ENCODE results near the gene KNSTRN.

Gene KNSTRN

DNA sequence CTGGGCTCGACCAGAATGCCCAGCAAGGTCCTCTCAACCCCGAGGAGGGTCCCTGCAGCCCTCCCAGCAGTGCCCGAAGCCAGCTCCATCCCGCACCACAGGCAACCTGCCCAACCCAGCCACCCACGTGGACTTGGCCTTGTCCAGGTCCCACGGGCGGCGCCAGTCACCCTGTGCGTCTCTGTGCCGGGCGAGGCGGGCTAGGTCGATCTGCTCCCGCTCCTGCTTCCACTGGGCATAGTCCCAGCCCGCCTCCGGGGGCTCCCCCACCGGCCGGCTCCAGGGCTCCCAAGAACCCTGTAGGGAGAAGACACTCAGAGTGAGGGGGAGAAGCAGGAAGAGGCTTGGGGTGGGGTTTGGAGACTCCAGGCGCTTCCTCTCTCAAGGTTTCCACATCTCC, 44.9 kb upstream of the KNSTRN start:
- TF ChIP-seq, protein P1, sequence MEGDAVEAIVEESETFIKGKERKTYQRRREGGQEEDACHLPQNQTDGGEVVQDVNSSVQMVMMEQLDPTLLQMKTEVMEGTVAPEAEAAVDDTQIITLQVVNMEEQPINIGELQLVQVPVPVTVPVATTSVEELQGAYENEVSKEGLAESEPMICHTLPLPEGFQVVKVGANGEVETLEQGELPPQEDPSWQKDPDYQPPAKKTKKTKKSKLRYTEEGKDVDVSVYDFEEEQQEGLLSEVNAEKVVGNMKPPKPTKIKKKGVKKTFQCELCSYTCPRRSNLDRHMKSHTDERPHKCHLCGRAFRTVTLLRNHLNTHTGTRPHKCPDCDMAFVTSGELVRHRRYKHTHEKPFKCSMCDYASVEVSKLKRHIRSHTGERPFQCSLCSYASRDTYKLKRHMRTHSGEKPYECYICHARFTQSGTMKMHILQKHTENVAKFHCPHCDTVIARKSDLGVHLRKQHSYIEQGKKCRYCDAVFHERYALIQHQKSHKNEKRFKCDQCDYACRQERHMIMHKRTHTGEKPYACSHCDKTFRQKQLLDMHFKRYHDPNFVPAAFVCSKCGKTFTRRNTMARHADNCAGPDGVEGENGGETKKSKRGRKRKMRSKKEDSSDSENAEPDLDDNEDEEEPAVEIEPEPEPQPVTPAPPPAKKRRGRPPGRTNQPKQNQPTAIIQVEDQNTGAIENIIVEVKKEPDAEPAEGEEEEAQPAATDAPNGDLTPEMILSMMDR (IDR thresholded peaks at IDR 0.05): no peak

- TF ChIP-seq, protein P1 (IDR thresholded peaks at IDR 0.05): peak; percentile 54
Measured at GRCh38 chr15:40338041-40338657, 44.4 kb upstream of the KNSTRN start.

- TF ChIP-seq, protein P1 (IDR thresholded peaks at IDR 0.05): no peak
Measured at GRCh38 chr15:40338921-40339620, 43.5 kb upstream of the KNSTRN start.

GRCh38 chr15:40339621-40339945, 42.9 kb upstream of the KNSTRN start:
- TF ChIP-seq, protein P1 (IDR thresholded peaks at IDR 0.05): peak; percentile 10; the same call in 1 of the 2 replicates

DNA sequence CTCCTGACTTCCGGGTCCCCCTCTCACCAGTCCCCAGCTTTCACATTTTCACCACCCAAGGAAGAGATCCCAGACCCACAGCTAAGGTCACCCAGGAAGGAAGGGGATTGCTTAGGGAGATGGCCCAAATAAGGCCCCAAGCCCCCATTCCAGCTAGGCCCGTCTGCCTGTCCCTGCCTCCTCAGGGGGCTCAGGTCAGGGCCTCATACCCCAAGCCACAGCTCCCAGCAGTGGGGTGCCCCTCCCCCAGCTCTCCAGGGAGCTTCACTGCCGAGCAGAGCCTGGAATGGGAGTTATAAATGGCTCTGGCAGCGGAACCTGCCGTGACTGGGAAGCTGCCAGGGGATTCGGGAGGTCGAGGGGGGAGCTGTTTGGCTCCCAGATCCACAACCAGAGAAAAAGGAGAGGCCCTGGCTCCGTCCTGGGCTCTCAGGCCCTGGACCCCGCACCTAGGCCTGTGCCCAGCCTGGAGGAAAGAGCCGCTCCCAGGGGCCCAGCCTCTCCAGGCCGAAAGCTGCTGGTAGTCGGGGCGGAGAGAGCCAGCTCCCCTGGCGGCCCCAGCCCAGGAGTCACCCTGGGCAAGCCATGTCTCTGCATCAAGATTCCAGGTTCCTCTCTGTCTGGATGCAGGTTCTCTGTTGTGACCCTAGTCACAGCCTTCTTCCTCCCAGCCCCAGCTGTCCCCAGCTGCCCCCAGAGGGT, 42.3 kb upstream of the KNSTRN start:
- TF ChIP-seq, protein P1 (IDR thresholded peaks at IDR 0.05): no peak

DNA sequence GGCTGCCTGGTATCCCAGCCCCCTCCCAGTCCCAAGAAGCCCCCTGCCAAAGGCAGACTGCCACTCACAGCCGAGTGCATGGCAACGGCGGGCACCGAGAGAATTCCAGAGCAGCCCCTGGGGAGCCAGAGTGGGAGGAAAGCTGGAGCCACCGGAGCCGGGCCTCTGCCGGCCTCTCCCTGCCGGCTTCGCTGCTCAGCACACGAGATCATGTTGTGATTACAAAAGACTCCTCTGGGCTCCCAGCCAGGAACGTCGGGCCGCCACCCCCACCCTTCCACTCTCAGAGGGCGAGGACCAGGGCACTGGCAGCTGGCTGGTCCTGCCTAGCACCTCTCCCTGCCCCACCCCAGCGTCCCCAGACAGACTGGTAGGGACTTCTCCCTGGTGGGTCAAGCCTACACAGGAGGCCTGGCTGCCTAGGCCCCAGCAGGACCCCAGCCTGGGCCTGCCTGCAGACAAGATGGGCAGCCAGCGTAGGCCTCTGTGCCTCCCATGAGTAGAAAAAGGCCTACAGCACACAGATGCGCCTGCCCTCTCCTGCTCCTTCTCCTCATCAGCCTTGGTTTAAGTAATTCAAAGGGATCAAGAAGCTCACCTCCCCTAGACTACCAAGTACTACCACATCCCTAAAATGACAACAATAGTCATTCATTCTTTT, 41.7 kb upstream of the KNSTRN start, which contains the start of gene CCDC9B:
CCDC9B (minus strand) TSS at position 200 of the 661 bp plus-strand sequence; CDS start at position 80, 120 bp downstream.
- TF ChIP-seq, protein P1 (IDR thresholded peaks at IDR 0.05): no peak

All from LNCAP (cell line).